AG10803 (cell line): Measurements from ENCODE around the gene GAK.

Experiments used
- DNase-seq: peaks from one replicate; pipeline ENCODE4 v3.0.0; 2010; ENCODE audit warnings: low read depth
- H3K4me3 ChIP-seq: 2 replicates; pipeline ENCODE4 v1.5.1; 2011; ENCODE audit warnings: mild to moderate bottlenecking, low read length, control low read depth
- CTCF ChIP-seq: conservative IDR thresholded peaks from 2 replicates; pipeline ENCODE4 v1.5.1; 2011; ENCODE audit warnings: mild to moderate bottlenecking, low read length, control low read depth, inconsistent platforms

The GAK gene

GRCh38 chr4:855880-856224 is 76.3 kb downstream of the GAK start:
- DNase-seq: no peak
- TF ChIP-seq CTCF: no peak

GRCh38 chr4:854356-854755 is 77.8 kb downstream of the GAK start:
- DNase-seq: no peak
- H3K4me3 ChIP-seq: no peak overlapping the region
- TF ChIP-seq CTCF: no peak

More at GRCh38 chr4:855880-856224, 76.3 kb downstream of the GAK start:
- H3K4me3 ChIP-seq: no peak overlapping the region

GRCh38 chr4:853416-853781 is 78.7 kb downstream of the GAK start:
- no peak overlapping the region for H3K4me3 ChIP-seq
- TF ChIP-seq CTCF: no peak
- no peak for DNase-seq

GRCh38 chr4:851701-852430 is 80.2 kb downstream of the GAK start:
- no peak for DNase-seq
- no peak overlapping the region for H3K4me3 ChIP-seq
- no peak for TF ChIP-seq CTCF

- DNase-seq: no peak
These were observed 81.7 kb downstream of the GAK start for GRCh38 chr4:850323-850945.

GRCh38 chr4:849478-850175 is 82.5 kb downstream of the GAK start:
- no peak for DNase-seq
- no peak overlapping the region for H3K4me3 ChIP-seq
- TF ChIP-seq CTCF: no peak

More at GRCh38 chr4:850323-850945, 81.7 kb downstream of the GAK start:
- H3K4me3 ChIP-seq: no peak overlapping the region
- no peak for TF ChIP-seq CTCF
